Measurements from ENCODE around the gene NFIX. TPM values are rescaled to one million over a fixed set of nuclear protein-coding genes. Genes with fewer than 3 reads are reported as not detected.

The NFIX gene
- total and polyA plus RNA-seq, 9 of the 15 experiments (the other 6 are each of a cell fraction or from before 2014, with no cell fraction given): 0.28 to 26.8 (median 5.4) TPM

GRCh38 chr19:12983542-12984142, 11.6 kb upstream of the NFIX start (continued):
- TF ChIP-seq PATZ1 (CRISPR knock-in tag; IDR thresholded peaks at IDR 0.05; ENCODE audit: borderline replicate concordance) (no peak), FOXA1 (IDR thresholded peaks at IDR 0.05; ENCODE audit: borderline replicate concordance) (no peak), NFRKB (IDR thresholded peaks at IDR 0.05; ENCODE audit: low read depth) (no peak), ATF3 (IDR thresholded peaks at IDR 0.05) (no peak; the same call in 1 of the 2 replicates), ATF3 (CRISPR knock-in tag; conservative IDR thresholded peaks at IDR 0.05) (peak; percentile 44; the same call in 1 of the 2 replicates), NFE2 (IDR thresholded peaks at IDR 0.05; ENCODE audit: low read depth) (no peak), ZFP30 (CRISPR knock-in tag; IDR thresholded peaks at IDR 0.05; ENCODE audit: borderline replicate concordance) (no peak), ZBTB2 (IDR thresholded peaks at IDR 0.05) (0 out of 2 replicates have a peak, but pooled peaks have one; percentile 60), YBX1 (IDR thresholded peaks at IDR 0.05) (no peak), PHB (CRISPR knock-in tag; IDR thresholded peaks at IDR 0.05) (no peak), CREB3L1 (IDR thresholded peaks at IDR 0.05; ENCODE audit: borderline replicate concordance, low read depth) (no peak), CGGBP1 (CRISPR knock-in tag; IDR thresholded peaks at IDR 0.05) (no peak), RBM25 (IDR thresholded peaks at IDR 0.05; ENCODE audit: low read depth, low read length, severe bottlenecking) (no peak), ZNF644 (tag; IDR thresholded peaks at IDR 0.05; ENCODE audit: low read depth) (peak; percentile 87), STAT5B (CRISPR knock-in tag; IDR thresholded peaks at IDR 0.05) (no peak), ZBTB11 (CRISPR knock-in tag; IDR thresholded peaks at IDR 0.05) (peak in 1 of 3 experiments; percentile 76; a peak in 2 of 6 replicates), CHCHD3 (CRISPR knock-in tag; IDR thresholded peaks at IDR 0.05) (no peak)
